Prostate gland (tissue), 2 donors: ENCODE data around the gene NNAT. TPM values are rescaled to one million over a fixed set of nuclear protein-coding genes. Genes with fewer than 3 reads are reported as not detected.

Source experiments
- DNase-seq: peaks from one replicate; pipeline ENCODE4 v3.0.0-alpha.2; 2019; ENCODE audit warnings: low spot score
- H3K27ac ChIP-seq, 2 donors: fragments of 200-600 bp; sonication (generic); 2 replicates each; pipeline ENCODE4 v1.5.1; 2017 to 2019
- H3K27me3 ChIP-seq: fragments of 200-600 bp; sonication (generic); replicated peaks from 2 replicates; pipeline ENCODE4 v1.5.1; 2019; ENCODE audit not compliant: insufficient read depth
- H3K36me3 ChIP-seq, 2 donors: fragments of 200-600 bp; sonication (generic); 1 replicate in 1 of 2; 2 replicates in 1 of 2; pipeline versions ENCODE4 v1.5.1 to v1.8.1; 2017 to 2019
- H3K4me1 ChIP-seq: fragments of 200-600 bp; sonication (generic); replicated peaks from 2 replicates; pipeline ENCODE4 v1.5.1; 2019
- H3K4me3 ChIP-seq, 2 donors: fragments of 200-600 bp; sonication (generic); 2 replicates each; pipeline ENCODE4 v1.5.1; 2017 to 2019
- H3K9me3 ChIP-seq: fragments of 200-600 bp; sonication (generic); 2 replicates; pipeline ENCODE4 v1.5.1; 2017
- CTCF ChIP-seq, 4 experiments: fragments of 200-600 bp in 2 of 4; fragments of 450-650 bp in 2 of 4; sonication (generic) in 2 of 4; IDR thresholded peaks; 1 replicate in 3 of 4; 2 replicates in 1 of 4; pipeline ENCODE4 v1.5.1; 2016 to 2019; ENCODE audit warnings: antibody characterized with exemption in 4 of 4, mild to moderate bottlenecking in 2 of 4, moderate library complexity in 2 of 4
- POLR2A ChIP-seq: fragments of 450-650 bp; IDR thresholded peaks from one replicate; pipeline ENCODE4 v1.6.1; 2016; ENCODE audit warnings: antibody characterized with exemption, mild to moderate bottlenecking
- POLR2AphosphoS5 ChIP-seq: sonication (generic); formaldehyde crosslinking; IDR thresholded peaks from one replicate; pipeline ENCODE4 v1.6.1; 2017; ENCODE audit warnings: antibody characterized with exemption
- WGBS: methylation state at CpG from one replicate; pipeline ENCODE4 v1.1.5; 2018; 5-methylcytosine and 5-hydroxymethylcytosine counted together
- intact Hi-C: fragments of 100-400 bp; cut with DNase I; formaldehyde crosslinking; loops from one replicate; pipeline ENCODE4 v1.14.2; 2022
- total RNA-seq, 2 donors: library from RNA; depleted of rRNA; stranded (reverse); fragments of >200 nt; gene quantifications; one replicate each; pipeline ENCODE4 v1.1.0, GENCODE V29; 2016

The NNAT gene
- total RNA-seq, 2 donors from 2014 or later, result 0.41 to 4.3 TPM

DNA sequence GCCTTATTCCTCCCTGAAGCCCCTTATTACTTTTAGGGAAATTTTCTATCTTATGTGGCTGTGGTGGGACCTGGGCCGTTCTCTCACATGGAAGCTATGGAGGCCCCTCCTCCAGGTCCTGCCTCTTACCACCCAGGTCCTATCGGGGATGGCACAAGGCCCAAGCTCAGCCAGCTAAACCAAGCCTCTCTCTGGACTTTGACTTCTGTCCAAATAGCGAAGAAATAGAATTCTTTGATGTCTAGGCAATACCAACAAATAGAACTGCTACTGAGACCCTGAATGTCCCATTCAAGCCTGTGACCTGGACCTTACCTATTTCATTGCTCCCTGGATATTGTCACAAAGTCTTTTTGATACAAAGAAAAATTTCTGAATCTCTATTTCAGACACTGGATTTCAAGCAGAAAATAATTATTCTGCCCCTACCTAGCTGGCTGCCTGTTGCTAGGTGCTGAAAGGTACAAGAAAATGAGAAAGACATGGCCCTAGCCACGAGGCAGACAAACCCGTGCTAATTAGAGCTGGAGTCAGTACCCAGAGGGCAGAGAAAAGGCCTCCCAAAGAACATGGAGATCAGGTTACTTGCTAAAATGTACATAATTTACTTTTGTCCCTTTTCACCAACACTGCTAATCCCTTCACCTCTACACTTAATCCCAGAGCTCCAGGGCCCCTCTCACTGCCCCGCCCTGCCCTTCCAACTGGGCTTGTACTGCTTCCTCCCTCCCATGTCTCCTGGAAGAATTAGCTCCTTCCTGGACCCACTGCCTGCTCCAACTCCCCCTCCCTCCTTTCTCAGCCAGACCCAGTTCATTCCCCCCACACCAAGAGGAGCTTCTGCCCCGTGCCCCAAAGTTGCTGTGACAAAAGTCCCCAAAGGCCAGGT is 15.5 kb upstream of the NNAT start:
- no peaks in the 10 kb centered on the region for H3K9me3 ChIP-seq
- TF ChIP-seq CTCF (IDR thresholded peaks at IDR 0.05) (no peak), POLR2AphosphoS5 (no peak), POLR2A (no peak)
- 73% methylated on average over 7 of the region's 7 CpGs for WGBS
- intact Hi-C loops, result no loop called here
- no peak for DNase-seq
- H3K27ac ChIP-seq, result no peak overlapping the region
- H3K4me1 ChIP-seq, result no peaks in the 10 kb centered on the region
- no peaks in the 10 kb centered on the region for H3K27me3 ChIP-seq
- H3K36me3 ChIP-seq, result no peaks in the 10 kb centered on the region
- no peak overlapping the region for H3K4me3 ChIP-seq

- H3K4me3 ChIP-seq, result no peak overlapping the region
- no peak overlapping the region for H3K27ac ChIP-seq
- WGBS, result 83% methylated on average over 4 of the region's 4 CpGs
- H3K27me3 ChIP-seq, result no peaks in the 10 kb centered on the region
- intact Hi-C loops, result no loop called here
- no peak for TF ChIP-seq CTCF (IDR thresholded peaks at IDR 0.05)
- TF ChIP-seq POLR2A, result no peak
- TF ChIP-seq POLR2AphosphoS5, result no peak
- no peaks in the 10 kb centered on the region for H3K9me3 ChIP-seq
- H3K36me3 ChIP-seq, result no peaks in the 10 kb centered on the region
- no peak for DNase-seq
- H3K4me1 ChIP-seq, result no peaks in the 10 kb centered on the region
These were observed 14.8 kb upstream of the NNAT start for GRCh38 chr20:37506152-37506725.

- no peaks in the 10 kb centered on the region for H3K4me1 ChIP-seq
- intact Hi-C loops, result no loop called here
- 90% methylated on average over 5 of the region's 5 CpGs for WGBS
These were observed 10.8 kb upstream of the NNAT start for GRCh38 chr20:37510226-37510625.

GRCh38 chr20:37511610-37512275 is 9.3 kb upstream of the NNAT start:
- no peaks in the 10 kb centered on the region for H3K27me3 ChIP-seq
- intact Hi-C loops, result no loop called here
- H3K4me3 ChIP-seq, result no peak overlapping the region
- DNase-seq, result no peak
- no peaks in the 10 kb centered on the region for H3K9me3 ChIP-seq
- H3K4me1 ChIP-seq, result no peaks in the 10 kb centered on the region
- no peak overlapping the region for H3K27ac ChIP-seq
- TF ChIP-seq POLR2A (no peak), CTCF (IDR thresholded peaks at IDR 0.05) (no peak), POLR2AphosphoS5 (no peak)
- no peaks in the 10 kb centered on the region for H3K36me3 ChIP-seq
- WGBS, result 91% methylated on average over 6 of the region's 6 CpGs

More at GRCh38 chr20:37510226-37510625, 10.8 kb upstream of the NNAT start:
- Histone ChIP-seq H3K27me3 (no peaks in the 10 kb centered on the region), H3K27ac (no peak overlapping the region), H3K4me3 (no peak overlapping the region), H3K9me3 (no peaks in the 10 kb centered on the region), H3K36me3 (no peaks in the 10 kb centered on the region)
- TF ChIP-seq POLR2AphosphoS5 (no peak), CTCF (IDR thresholded peaks at IDR 0.05) (no peak), POLR2A (no peak)
- DNase-seq, result no peak
